Astrocyte of the spinal cord (primary cell): Measurements from ENCODE around the gene PLA2G6.

Source experiments
- DNase-seq: peaks from one replicate; pipeline ENCODE4 v3.0.0; 2011; ENCODE audit warnings: low read depth, low spot score
- H3K4me3 ChIP-seq: 2 replicates; pipeline ENCODE4 v1.5.1; 2011; ENCODE audit warnings: low read depth, mild to moderate bottlenecking, low read length, moderate library complexity
- in situ Hi-C: cut with HindIII; loops from 2 replicates; pipeline ENCODE4 v1.10.0; 2017; ENCODE audit warnings: low sequenced_read_pairs
- TF ChIP-seq, protein P1 (sequence below): IDR thresholded peaks from 2 replicates; pipeline ENCODE4 v1.5.1; 2012; ENCODE audit warnings: low read depth, mild to moderate bottlenecking, low read length, inconsistent platforms

PLA2G6 gene

DNA sequence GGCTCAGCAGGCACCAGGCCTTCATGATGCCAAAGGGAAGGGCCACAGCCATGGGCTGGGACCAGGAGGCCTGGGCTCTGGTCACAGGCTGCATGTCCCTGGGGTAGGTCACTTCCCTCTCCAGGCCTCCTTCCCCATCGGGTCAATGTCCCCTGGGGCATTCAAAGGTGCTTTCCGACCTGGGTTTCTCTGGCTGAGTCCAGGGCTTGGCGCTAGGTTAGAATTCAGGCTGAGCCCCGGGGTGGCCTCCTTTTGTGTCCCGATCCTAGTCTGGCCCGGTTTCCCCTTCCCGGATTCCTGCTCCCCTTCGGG, 32.3 kb upstream of the PLA2G6 start:
- in situ Hi-C loops = no loop called here
- H3K4me3 ChIP-seq = no peak overlapping the region
- TF ChIP-seq, protein P1, sequence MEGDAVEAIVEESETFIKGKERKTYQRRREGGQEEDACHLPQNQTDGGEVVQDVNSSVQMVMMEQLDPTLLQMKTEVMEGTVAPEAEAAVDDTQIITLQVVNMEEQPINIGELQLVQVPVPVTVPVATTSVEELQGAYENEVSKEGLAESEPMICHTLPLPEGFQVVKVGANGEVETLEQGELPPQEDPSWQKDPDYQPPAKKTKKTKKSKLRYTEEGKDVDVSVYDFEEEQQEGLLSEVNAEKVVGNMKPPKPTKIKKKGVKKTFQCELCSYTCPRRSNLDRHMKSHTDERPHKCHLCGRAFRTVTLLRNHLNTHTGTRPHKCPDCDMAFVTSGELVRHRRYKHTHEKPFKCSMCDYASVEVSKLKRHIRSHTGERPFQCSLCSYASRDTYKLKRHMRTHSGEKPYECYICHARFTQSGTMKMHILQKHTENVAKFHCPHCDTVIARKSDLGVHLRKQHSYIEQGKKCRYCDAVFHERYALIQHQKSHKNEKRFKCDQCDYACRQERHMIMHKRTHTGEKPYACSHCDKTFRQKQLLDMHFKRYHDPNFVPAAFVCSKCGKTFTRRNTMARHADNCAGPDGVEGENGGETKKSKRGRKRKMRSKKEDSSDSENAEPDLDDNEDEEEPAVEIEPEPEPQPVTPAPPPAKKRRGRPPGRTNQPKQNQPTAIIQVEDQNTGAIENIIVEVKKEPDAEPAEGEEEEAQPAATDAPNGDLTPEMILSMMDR = no peak
- DNase-seq = no peak

DNA sequence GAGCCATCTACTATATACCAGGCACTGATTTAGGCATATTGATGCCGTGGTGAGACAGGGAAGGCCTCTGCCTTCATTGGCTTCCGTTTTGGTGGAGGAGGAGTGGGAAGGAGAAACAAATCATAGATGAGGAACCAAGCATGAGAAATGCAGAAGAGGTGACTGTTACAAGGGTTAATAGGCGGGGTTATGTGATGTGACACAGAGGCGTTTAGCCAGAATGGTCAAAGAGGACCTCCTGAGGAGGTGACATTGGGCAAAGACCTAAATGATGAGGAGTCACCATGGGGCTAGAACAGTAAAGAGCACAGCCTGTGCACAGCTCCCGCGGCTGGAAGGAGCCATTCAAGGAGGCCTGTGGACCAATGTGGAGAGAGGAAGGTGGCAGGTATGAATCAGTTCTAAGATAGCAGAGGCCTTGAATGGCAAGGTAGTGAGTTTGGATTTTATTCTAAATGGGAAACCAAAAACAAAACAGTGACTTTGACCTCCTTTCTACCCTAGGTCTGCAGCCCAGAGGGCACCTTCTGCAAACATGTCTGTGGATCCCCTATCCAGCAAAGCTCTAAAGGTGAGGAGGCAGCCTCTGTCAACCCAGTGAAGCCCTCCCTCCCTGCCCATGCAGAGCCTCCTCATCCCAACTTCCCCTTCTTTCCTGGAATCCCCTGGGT, 31.8 kb upstream of the PLA2G6 start:
- H3K4me3 ChIP-seq = no peak overlapping the region
- in situ Hi-C loops = no loop called here
- DNase-seq = no peak
- TF ChIP-seq, protein P1 = no peak

DNA sequence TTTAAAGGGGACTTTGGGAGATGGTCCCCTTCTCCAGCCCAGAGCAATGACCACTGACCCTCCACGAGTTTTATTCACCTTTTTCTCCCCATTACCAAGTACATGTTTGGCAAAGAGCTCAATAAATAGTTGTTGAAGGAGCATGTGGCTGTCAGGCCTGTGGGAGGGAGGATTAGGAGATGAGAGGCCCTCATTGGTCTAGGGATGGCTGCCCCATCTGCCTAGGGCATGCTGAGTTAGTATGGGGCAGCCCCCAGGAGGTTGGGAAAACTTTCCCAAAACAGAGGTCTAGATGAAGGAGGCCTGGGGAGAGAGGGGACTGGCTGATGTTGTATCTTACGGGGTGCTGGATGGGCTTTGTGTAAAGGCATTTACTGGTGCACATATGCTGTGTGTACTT, 30.8 kb upstream of the PLA2G6 start:
- TF ChIP-seq, protein P1 = no peak
- no peak for DNase-seq
- no peak overlapping the region for H3K4me3 ChIP-seq
- in situ Hi-C loops = no loop called here

DNA sequence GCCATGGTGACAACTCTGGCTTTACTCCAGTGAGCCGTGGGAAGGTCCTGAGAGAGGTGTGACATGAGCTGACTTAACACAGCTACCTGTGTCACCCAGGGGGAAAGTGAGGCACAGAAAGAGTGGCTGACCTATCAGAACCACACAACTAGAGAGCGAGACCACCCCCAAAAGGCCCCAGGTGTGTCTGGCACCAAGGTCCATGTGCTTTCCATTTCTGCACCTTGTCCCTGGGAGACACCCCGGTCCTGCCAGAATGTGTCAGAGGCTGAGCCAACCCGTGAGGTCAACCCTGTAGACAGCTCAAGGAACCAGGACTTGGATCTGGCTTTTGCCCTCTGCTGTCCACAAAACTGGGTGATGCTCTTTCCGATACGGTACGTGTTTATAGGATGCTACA, 29.9 kb upstream of the PLA2G6 start:
- H3K4me3 ChIP-seq = no peak overlapping the region
- DNase-seq = no peak
- in situ Hi-C loops = no loop called here
- TF ChIP-seq, protein P1 = no peak

DNA sequence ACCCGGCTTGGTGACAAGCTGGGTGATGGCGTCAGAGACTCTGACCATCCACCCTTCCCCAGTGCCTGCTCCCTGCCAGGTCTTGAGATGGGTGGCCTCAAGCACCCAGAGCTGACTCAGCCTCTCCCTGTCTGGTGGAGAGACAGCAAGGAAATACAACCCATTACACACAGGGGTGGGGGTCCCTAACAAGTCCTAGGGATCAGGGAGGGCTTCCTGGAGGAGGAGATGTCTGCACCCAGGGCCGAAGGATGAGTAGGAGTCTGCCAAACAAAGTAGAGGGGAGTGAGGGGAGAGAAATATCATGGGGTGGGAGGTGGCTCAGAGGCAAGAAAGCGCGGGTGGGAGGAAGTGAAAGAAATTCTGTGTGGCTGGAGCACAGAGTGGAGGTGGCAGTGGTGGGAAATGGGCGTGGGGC, 26.9 kb upstream of the PLA2G6 start:
- no peak overlapping the region for H3K4me3 ChIP-seq
- in situ Hi-C loops = no loop called here
- DNase-seq = no peak
- TF ChIP-seq, protein P1 = no peak

DNA sequence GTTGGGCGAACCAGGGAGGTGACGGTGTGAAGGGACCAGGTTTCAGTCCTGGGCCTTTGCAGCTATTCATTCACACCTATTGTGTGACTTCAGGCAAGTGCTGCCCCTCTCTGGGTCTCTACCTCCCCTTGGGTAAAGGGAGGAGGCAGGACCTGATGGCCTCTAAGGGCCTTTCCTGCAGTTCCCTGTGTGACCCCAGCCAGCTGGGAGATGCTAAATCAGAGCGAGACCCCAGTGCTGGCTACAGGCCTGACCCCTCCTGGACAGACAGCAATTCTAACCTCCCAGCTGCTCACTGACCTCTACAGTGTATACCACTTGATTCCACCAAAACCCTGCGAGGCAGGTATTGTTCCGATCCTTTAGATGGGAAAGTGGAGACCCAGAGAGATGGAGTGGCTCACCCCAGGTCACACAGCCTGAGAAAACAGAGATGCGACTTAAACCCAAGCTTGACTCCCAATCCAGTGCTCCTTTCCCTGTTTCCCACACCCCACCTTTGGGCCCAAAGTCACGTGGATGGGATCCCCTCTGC, 26.3 kb upstream of the PLA2G6 start:
- TF ChIP-seq, protein P1 = no peak
- no peak for DNase-seq
- H3K4me3 ChIP-seq = no peak overlapping the region
- in situ Hi-C loops = no loop called here
